Stimulated activated effector memory CD8-positive, alpha-beta T cell treated with anti-CD3 and anti-CD28 coated beads, Interleukin-12 subunit alpha, Interleukin-12 subunit beta, amount 100 ng/mL, for 72 hours (primary cell): ENCODE measurements around the gene ITGB5.
A peak's percentile ranks its signal among the peaks of the same experiment; 100 is the strongest.
"Not testable (repeated sequence)": the region's sequence is repeated elsewhere in the genome, so short reads cannot be mapped to it uniquely, and the experiment has no call there.

Source experiments
- ATAC-seq: fragments of 150-1000 bp; cut with Tn5 transposase; 2 replicates; pipeline ENCODE4 v1.10.0; 2021
- DNase-seq, 2 donors: peaks; one replicate each; pipeline ENCODE4 v3.0.0; 2021 to 2022; ENCODE audit warnings: low spot score in 2 of 2
- H3K27ac Mint-ChIP-seq: one replicate; pipeline ENCODE4 v1.8.0; 2022; ENCODE audit warnings: mild to moderate bottlenecking, mixed read lengths
- H3K36me3 Mint-ChIP-seq: one replicate; pipeline ENCODE4 v1.8.0; 2022; ENCODE audit warnings: mild to moderate bottlenecking, mixed read lengths
- H3K4me1 Mint-ChIP-seq: one replicate; pipeline ENCODE4 v1.8.0; 2022; ENCODE audit warnings: mixed read lengths
- H3K4me3 Mint-ChIP-seq: one replicate; pipeline ENCODE4 v1.8.0; 2022; ENCODE audit warnings: mild to moderate bottlenecking, mixed read lengths
- H3K9me3 Mint-ChIP-seq: one replicate; pipeline ENCODE4 v1.8.0; 2022; ENCODE audit warnings: mixed read lengths

ITGB5 gene

DNA sequence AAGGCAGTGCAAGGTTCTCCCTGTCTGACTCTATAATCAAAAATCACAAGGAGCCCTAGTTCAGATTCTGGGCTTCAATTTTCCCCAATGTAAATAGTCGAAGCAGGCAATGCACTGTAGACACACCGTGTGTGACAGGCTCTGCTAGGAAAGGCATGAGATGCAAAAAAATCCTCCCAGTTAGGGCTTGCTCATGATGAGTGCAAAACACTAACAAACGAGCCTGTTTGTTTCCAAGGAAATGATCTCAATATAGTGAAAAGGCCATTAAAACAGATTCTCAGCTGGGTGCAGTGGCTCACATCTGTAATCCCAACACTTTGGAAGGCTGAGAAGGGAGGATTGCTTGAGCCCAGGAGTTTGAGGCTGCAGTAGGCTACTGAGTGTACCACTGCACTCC is 101.2 kb downstream of the ITGB5 start:
- no peak overlapping the region for H3K4me3 Mint-ChIP-seq
- peaks cover 5% of the 10 kb centered on the region for H3K4me1 Mint-ChIP-seq
- no peaks in the 10 kb centered on the region for H3K36me3 Mint-ChIP-seq

GRCh38 chr3:124784686-124785382 is 102.3 kb downstream of the ITGB5 start:
- ATAC-seq, result peak; percentile 14
- no peak for DNase-seq
- no peak overlapping the region for H3K4me3 Mint-ChIP-seq
- no peaks in the 10 kb centered on the region for H3K9me3 Mint-ChIP-seq
- H3K4me1 Mint-ChIP-seq, result peaks cover 12% of the 10 kb centered on the region
- H3K36me3 Mint-ChIP-seq, result no peaks in the 10 kb centered on the region
- H3K27ac Mint-ChIP-seq, result no peak overlapping the region

More for the DNA sequence above, 101.2 kb downstream of the ITGB5 start:
- no peak overlapping the region for H3K27ac Mint-ChIP-seq
- ATAC-seq, result no peak
- no peak for DNase-seq
- H3K9me3 Mint-ChIP-seq, result no peaks in the 10 kb centered on the region

- Mint-ChIP-seq H3K36me3 (no peaks in the 10 kb centered on the region), H3K4me1 (peaks cover 12% of the 10 kb centered on the region), H3K4me3 (no peak overlapping the region), H3K9me3 (no peaks in the 10 kb centered on the region), H3K27ac (no peak overlapping the region)
- DNase-seq (no peak), ATAC-seq (no peak)
Measured at GRCh38 chr3:124783696-124784095, 103.5 kb downstream of the ITGB5 start.

- H3K4me1 Mint-ChIP-seq, result peaks cover 12% of the 10 kb centered on the region
- not testable (repeated sequence) for H3K4me3 Mint-ChIP-seq, H3K9me3 Mint-ChIP-seq, ATAC-seq, H3K36me3 Mint-ChIP-seq, DNase-seq, H3K27ac Mint-ChIP-seq
Measured at GRCh38 chr3:124782377-124782712, 104.8 kb downstream of the ITGB5 start.

- Mint-ChIP-seq H3K27ac (no peak overlapping the region), H3K9me3 (no peaks in the 10 kb centered on the region), H3K4me3 (no peak overlapping the region), H3K4me1 (peaks cover 12% of the 10 kb centered on the region), H3K36me3 (no peaks in the 10 kb centered on the region)
- DNase-seq (no peak), ATAC-seq (no peak)
Measured at GRCh38 chr3:124781476-124782376, 105.4 kb downstream of the ITGB5 start.

DNA sequence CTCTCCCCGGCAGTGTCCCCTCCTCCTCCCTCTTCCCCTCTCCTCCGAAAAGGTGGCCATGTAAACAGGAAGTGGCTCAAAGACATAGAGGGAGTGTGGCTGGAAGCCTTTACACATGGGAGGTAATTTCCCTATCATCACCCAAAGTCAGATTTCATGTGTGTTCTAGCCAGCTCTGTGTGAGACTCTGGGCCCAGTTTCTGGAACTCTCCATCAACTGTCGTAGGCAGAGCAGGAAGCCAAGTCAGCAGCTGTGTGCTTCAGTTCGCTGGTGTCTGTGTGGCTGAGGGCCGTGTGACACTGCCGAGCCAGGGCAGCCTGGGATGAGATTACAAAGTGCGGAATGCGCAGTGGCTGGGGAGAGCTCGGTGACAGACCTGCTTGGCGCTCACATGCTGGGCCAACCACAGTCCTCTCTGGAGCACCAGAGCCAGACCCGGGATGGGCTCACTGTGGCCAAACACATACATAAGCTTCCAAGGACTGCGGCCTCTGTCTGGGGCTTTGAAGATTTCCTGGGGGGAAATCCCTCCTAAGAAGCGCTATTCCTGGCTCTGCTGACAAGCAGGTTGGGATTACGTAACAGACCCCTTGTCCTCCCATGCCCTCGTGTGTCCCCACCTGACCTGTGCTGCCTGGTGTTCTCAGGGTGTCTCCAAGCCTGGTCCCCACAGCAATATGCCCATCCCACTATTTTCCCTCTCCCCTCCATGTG is 106.2 kb downstream of the ITGB5 start:
- H3K36me3 Mint-ChIP-seq, result no peaks in the 10 kb centered on the region
- no peak for ATAC-seq
- no peak overlapping the region for H3K4me3 Mint-ChIP-seq
- H3K4me1 Mint-ChIP-seq, result peaks cover 12% of the 10 kb centered on the region
- H3K27ac Mint-ChIP-seq, result no peak overlapping the region
- DNase-seq, result no peak
- H3K9me3 Mint-ChIP-seq, result no peaks in the 10 kb centered on the region

DNA sequence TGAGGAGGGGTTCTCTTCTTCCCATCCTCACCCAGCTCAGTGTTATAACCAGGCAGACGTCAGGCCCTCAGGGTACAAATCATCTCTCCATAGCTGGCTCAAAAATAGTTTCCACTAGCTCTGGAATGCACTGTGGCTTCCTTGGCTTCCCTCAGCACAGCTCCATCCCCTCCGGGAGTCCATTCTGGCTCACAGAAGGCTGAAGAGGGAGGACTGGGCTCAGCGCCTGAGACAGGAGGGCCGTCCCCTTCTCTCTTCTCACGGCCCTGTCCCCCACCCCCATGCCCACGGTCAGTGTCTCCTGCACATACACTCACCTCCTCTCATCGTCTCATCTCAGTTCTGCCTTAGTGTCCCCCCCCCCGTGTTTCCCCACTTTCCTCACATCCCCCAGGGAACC is 106.8 kb downstream of the ITGB5 start:
- H3K27ac Mint-ChIP-seq, result no peak overlapping the region
- no peaks in the 10 kb centered on the region for H3K36me3 Mint-ChIP-seq
- peaks cover 12% of the 10 kb centered on the region for H3K4me1 Mint-ChIP-seq
- H3K4me3 Mint-ChIP-seq, result no peak overlapping the region
- ATAC-seq (no peak), DNase-seq (no peak)
- H3K9me3 Mint-ChIP-seq, result no peaks in the 10 kb centered on the region

DNA sequence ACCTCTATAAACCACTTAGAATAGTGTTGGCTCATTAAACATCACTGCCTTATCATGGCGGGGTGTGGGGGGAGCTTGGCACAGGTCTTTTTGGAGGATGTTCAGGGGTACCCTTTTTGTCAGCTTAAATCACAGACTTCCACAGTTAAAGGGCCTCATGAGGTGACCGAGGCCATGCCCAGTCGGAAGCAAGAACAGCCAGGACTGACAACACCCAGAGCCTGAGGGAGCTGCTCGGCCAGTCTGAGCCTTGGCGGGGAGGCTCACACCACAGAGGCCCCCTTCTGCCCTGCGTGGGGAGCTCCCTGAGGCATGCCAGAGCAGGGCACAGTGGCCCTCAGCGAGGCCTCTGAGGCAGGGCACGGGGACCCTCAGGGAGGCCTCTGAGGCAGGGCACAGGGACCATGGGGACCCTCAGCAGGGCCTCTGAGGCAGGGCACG is 107.4 kb downstream of the ITGB5 start:
- no peak for ATAC-seq
- H3K4me1 Mint-ChIP-seq, result peaks cover 12% of the 10 kb centered on the region
- no peaks in the 10 kb centered on the region for H3K9me3 Mint-ChIP-seq
- DNase-seq, result no peak
- no peak overlapping the region for H3K4me3 Mint-ChIP-seq
- H3K36me3 Mint-ChIP-seq, result no peaks in the 10 kb centered on the region
- H3K27ac Mint-ChIP-seq, result no peak overlapping the region

DNA sequence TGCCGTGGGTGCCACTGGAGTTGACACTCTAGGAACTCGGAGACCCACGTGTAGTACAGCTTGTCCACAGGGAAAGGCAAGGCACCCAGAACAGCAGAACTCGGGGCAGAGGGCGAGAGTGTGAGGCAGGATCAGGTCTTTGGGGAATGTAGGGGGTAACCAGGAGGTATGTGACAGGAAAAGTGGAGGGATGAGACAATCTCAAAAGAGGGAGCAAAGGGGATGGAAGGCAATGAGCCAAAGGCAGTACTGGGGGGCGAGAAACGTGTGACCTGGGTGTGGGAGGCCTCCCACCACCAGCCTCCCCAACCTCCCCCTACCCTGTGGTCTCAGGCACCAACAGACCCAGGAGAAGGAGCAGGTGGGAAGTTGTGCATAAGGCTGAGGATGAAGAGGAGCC is 108.0 kb downstream of the ITGB5 start:
- Mint-ChIP-seq H3K4me3 (no peak overlapping the region), H3K4me1 (peaks cover 12% of the 10 kb centered on the region), H3K36me3 (no peaks in the 10 kb centered on the region), H3K27ac (no peak overlapping the region), H3K9me3 (no peaks in the 10 kb centered on the region)
- no peak for ATAC-seq
- no peak for DNase-seq

DNA sequence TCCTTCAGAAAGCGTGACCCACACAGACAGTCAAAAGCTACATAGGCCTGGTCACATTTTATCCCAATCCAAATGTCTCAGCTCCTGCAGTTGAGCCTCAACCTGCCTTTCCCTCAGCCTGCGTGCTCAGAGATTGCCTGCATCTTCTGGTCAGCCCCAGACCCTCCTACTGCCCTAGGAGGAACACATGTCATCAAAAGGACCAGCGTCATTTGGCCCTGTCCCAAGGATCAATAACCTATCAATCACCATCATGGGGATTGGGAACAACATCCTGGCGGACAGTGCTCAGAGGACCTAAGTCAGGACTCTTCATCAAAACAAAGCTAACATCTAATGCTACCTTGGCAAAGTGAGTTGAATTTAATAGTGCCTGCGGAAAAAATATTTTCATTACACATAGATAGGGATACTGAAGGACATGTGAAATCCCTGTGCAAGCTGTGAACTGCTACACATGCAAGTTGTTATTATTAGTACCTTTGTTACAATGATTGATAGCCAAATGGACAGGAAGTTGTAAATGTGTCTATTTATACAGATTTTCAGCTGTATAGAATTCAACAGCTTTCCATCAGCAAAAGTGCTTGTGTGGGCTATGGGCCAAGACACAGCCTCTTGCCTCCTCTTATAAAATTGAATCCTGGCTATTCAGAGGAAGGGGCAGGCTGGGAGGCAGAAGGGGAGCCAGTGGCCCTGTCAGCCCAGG is 109.2 kb downstream of the ITGB5 start:
- DNase-seq (no peak), ATAC-seq (no peak)
- Mint-ChIP-seq H3K4me3 (no peak overlapping the region), H3K4me1 (peaks cover 12% of the 10 kb centered on the region), H3K36me3 (no peaks in the 10 kb centered on the region), H3K9me3 (no peaks in the 10 kb centered on the region), H3K27ac (no peak overlapping the region)

DNA sequence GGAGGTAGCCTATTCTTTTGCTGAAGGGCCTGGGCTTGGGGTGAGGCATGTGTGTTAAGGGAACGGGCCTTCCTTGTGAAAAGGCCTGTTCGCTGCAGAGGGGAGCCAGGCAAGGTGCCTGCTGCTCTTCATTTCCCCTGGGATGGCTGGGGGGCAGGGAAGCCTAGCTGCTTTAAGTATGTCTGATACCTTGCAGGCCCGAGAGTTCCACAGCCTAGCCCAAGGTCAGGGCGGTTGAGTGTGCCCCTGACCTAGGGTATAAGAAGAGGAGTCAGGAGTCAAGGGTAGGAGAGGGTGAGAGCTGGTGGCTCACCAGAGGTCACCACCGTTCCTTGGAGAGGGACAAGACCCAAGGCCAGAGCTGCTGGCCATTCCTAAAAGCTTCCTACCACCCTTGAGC is 110.3 kb downstream of the ITGB5 start:
- ATAC-seq (no peak), DNase-seq (no peak)
- H3K27ac Mint-ChIP-seq, result no peak overlapping the region
- no peaks in the 10 kb centered on the region for H3K9me3 Mint-ChIP-seq
- H3K4me3 Mint-ChIP-seq, result no peak overlapping the region
- H3K4me1 Mint-ChIP-seq, result peaks cover 12% of the 10 kb centered on the region
- no peaks in the 10 kb centered on the region for H3K36me3 Mint-ChIP-seq

DNA sequence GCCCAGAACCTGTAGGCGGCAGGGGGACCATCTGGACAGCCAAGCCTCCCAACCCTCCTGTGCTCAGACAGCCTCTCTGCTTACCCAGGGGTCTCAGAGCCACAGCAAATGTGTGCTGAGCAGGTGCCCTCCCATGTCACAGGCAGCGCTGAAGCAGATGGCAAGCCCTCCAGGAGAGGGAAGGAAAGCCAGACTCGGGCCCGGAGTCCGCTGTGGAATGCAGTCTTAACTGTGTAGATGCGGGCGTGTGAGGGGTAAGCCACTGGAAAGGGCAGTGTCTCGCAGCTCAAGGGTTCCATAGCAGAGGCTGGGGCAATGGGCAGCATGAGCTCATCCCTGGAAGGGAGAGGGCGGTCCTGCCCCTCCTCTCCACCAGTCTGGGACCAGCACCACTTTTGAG is 111.3 kb downstream of the ITGB5 start:
- H3K4me1 Mint-ChIP-seq, result peaks cover 5% of the 10 kb centered on the region
- no peak overlapping the region for H3K27ac Mint-ChIP-seq
- no peaks in the 10 kb centered on the region for H3K36me3 Mint-ChIP-seq
- H3K9me3 Mint-ChIP-seq, result no peaks in the 10 kb centered on the region
- H3K4me3 Mint-ChIP-seq, result no peak overlapping the region
- no peak for DNase-seq
- no peak for ATAC-seq

- H3K9me3 Mint-ChIP-seq, result no peaks in the 10 kb centered on the region
- no peak overlapping the region for H3K27ac Mint-ChIP-seq
- no peaks in the 10 kb centered on the region for H3K36me3 Mint-ChIP-seq
- ATAC-seq (no peak), DNase-seq (no peak)
- no peak overlapping the region for H3K4me3 Mint-ChIP-seq
- H3K4me1 Mint-ChIP-seq, result no peaks in the 10 kb centered on the region
Measured at GRCh38 chr3:124774841-124775402, 112.2 kb downstream of the ITGB5 start.

GRCh38 chr3:124774327-124774718 is 112.8 kb downstream of the ITGB5 start:
- no peak for ATAC-seq
- Mint-ChIP-seq H3K4me1 (no peaks in the 10 kb centered on the region), H3K36me3 (no peaks in the 10 kb centered on the region), H3K9me3 (no peaks in the 10 kb centered on the region), H3K27ac (no peak overlapping the region), H3K4me3 (no peak overlapping the region)
- no peak for DNase-seq
